Stimulated activated CD8-positive, alpha-beta memory T cell treated with anti-CD3 and anti-CD28 coated beads, Interleukin-7, amount 100 ng/mL, for 48 hours (primary cell): Measurements from ENCODE around the gene MRPL43.
"Not testable (repeated sequence)": the region's sequence is repeated elsewhere in the genome, so short reads cannot be mapped to it uniquely, and the experiment has no call there.

Source experiments
- DNase-seq, 2 donors: peaks; one replicate each; pipeline ENCODE4 v3.0.0-alpha.2; 2020; ENCODE audit warnings: low read depth in 1 of 2; ENCODE audit errors: extremely low read depth in 1 of 2

The MRPL43 gene

DNA sequence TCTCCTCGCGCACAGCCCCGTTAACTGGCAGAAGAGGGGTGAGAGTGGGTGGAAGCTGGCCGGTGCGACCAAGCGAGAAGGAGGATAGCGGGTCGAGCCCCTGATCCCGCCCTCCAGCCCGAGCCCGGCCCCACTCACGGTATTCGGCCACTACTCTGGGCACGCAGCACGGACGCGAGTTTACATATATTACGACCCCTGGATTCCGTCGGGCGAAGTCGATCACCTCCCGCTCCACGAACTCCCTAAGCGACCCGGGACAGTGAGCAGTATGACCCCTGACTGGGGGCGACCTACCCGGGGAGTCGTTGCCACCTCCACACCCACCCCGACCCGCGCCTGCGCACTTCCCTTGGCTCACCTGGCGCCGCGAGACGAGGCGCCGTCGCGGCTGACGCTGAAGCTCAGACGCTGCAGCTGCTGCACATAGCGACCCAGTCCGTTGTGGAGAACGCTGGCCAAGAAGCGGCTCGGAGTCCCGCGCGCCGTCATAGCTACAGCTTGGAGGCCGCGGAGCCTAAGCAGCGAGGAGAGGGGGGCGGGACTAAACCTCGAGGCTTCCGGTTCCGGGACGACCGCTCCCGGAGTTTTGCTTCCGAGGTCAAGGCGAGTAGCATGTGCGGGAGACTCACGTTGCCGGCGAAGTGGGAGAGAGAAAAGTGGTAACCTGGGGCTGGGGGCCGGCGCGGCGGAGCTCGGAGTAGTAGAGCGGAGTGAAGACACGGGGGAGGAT lies at the start of gene MRPL43, which contains the start of gene TWNK:
MRPL43 (minus strand) TSS at position 546 of the 733 bp plus-strand sequence; CDS start at position 492, 54 bp downstream.
TWNK (plus strand) TSS at position 592 of the 733 bp plus-strand sequence. CDS start 668 bp downstream, outside the sequence.
- DNase-seq = peak; percentile 60 to 76

DNA sequence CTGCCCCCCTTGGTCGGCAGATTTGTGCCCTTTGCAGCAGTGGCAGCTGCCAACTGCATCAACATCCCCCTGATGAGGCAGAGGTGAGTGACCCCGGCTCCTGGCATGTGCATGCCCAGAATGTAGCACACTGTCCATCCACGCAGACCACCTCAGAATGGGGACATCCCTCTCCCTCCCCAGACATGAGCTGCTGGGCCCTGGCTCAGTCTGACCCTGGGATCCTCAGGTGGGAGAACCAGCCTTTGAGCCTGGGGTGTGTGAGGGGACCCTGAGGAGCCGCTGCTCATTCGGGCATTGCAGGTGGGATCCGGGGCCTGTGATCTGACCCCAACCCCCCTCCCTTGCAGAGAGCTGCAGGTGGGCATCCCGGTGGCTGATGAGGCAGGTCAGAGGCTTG lies 49.4 kb upstream of the MRPL43 start:
- no peak for DNase-seq

DNA sequence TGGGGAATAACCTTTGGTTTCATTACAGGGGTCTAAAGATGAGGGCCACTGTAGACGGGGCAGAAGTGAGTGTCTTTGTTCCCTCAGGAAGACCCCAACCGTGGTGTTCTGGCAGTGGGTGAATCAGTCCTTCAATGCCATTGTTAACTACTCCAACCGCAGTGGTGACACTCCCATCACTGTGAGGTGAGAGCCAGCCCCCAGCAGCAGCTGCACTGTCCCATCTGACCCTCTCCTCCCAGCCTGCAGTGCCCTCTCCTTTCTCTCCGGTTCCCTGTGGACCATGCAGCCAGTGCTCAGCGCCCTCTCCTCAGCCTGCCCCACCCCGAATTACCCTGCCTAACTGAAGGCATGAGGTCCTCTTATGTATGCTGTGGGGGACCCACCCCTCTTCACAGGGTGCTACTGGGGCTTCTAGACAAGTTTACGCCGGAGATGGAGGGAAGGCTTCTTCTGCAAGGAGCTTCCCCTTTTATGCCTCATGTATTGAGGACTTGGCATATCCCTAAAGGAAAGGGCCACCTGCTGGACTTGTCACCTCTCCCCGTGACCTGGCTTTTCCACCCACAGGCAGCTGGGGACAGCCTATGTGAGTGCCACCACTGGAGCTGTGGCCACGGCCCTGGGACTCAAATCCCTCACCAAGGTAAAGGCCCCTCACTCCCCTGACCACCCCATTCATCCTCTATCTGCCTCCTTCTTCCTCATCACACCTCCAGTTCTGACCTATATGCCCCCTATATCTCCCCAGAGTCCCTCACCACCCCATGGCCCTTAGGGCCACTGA lies 48.8 kb upstream of the MRPL43 start:
- no peak for DNase-seq

DNA sequence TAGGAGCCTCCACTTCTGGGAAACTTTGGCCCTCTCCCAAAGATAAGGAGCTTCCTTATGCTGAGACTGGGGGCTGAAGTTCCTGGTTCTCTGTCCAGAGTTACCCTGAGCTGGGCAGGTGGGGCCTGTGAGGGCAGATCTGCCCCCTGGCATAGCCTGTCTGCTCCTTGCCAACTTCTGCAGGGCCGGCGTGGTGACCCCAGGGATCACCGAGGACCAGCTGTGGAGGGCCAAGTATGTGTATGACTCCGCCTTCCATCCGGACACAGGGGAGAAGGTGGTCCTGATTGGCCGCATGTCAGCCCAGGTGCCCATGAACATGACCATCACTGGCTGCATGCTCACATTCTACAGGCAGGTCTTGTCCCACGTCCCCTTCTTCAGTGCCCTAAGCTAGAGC lies 48.0 kb upstream of the MRPL43 start:
- no peak for DNase-seq

DNA sequence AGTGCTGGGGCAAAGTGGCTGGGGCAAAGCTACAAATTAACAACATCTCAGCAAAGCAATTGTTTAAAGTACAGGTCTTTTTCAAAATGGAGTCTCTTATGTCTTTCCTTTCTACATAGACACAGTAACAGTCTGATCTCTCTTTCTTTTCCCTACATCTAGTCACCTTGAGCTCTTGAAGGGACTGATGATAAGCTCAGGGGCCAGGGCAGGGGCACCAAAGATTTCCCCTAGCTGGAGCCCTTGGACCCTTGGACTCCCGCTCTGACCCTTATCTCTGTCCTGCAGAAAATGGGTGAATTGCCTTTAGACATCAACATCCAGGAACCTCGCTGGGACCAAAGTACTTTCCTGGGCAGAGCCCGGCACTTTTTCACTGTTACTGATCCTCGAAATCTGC lies 47.1 kb upstream of the MRPL43 start:
- DNase-seq = not testable (repeated sequence)

DNA sequence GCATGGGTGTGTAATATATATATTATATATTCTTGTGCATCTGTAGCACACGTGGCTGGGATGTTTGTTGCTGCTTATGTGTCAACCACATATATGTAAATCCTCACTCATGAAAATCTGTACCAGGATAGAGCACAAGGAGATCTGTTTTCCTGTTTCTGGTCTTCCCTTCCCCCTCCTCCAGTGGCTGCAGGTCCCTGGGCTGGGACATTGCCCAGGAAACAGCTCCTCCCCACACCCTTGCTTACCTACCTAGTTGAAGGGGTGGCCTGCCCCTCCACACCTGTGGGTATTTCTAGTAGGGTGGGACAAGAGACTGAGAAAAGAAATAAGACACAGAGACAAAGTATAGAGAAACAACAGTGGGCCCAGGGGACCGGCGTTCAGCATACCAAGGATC lies 46.0 kb upstream of the MRPL43 start:
- DNase-seq = no peak

DNA sequence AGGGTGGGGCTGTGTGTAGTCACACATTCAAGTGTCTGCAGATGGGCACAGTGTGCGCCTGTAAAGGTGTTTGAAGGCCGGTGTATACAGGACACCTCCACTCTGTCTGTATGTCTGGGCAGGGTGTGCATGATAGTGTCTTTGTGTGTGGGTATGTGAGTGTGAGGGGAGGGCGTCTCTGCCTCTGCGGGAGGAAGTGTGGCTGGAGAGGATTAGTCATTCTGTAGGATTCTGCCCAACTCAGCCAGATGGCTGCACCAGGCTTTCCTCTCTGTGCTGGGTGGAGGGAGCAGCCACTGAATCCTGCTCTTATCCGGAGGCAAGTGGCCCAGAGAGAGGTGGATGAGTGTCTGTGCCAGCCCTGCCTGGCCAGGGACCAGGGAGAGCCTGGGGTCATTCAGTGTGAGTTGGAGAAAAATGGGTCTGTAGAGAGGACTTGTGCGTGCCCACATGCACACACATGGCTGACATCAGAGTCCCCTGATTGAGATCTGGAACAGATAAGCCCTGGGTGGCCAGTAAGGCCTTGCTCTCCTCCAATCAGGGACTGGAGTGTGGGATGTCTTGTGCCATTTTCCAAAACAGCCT lies 45.4 kb upstream of the MRPL43 start:
- peak; percentile 39 to 50 for DNase-seq

DNA sequence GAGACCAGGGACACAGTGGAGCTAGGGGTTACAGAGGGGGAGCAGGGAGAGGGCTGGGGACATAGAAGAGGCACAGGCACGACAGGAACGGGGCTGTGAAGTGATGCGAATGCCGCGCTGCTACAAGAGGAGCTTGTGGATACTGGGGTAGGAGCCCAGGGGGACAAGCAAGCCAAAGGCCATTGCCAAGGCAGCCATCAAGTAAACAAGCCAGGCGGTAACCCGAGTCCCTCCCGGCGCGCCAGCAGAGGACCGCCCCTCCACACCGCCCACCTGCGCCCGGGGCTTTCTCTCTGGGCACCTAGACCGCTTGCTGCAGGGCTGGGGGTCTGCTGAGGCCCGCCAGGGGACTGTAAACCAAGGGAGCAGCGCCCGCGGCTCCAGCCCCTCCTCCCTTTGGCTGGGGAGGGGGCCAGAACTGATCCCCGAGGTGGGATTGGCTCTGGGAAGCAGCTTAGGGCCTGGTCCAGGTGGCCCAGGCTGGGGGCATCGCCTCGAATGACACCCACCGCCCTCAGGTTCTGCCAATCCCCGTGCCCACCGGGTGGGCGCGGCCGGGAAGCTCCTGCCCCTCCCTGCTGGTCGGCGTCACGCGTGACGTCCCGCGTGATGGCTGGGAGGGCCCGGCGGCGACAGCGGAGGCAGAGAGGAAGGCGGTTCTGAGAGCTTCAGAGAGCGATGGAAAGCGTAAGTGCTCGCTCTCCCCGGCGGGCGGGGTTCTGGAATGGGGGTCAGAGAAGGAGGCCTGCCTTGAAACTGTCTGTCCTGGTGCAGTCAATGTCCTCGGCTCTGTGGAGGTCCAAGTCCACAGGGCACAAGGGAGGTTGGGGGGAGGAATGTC lies 44.7 kb upstream of the MRPL43 start:
- peak; percentile 37 to 53 for DNase-seq

DNA sequence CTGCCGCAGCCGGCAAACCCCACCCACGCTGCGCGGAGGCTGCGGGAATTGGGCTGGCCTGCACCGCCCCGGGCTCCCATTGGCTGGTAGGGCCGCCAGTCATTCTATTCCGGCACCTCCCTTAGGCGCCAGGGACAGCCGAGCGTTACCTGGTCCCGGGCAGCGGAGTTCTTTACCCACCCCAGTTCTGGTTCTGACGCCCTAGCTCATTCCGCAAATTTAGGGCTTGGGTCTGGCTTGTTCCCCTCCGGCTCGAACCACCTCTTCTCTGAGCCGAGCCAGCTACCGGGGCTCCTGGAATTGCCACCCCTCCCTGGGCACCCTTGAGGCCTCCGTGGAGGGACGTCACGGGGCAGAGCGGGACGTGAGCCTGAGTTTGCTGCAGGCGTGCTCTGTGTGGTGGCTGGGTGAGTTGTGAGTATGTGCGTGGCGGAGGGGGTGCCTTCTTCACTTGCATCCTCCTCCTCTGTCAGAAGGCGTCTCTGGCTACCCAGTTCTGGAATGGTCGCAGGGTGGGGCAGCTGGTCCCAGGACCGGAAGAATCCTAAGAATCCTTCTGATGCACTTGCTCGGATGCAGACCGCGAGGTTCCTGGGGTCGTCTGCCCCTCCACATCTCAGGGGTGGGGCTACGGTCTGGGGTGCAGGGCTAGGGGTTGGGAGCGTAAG lies 44.0 kb upstream of the MRPL43 start, which contains the start of the genes PDZD7 and SFXN3:
PDZD7 (minus strand) TSS at position 2 of the 668 bp plus-strand sequence. CDS start 910 bp downstream, outside the sequence.
SFXN3 (plus strand) TSS at position 107 of the 668 bp plus-strand sequence. CDS start 3,461 bp downstream, outside the sequence.
- DNase-seq = peak; percentile 93

DNA sequence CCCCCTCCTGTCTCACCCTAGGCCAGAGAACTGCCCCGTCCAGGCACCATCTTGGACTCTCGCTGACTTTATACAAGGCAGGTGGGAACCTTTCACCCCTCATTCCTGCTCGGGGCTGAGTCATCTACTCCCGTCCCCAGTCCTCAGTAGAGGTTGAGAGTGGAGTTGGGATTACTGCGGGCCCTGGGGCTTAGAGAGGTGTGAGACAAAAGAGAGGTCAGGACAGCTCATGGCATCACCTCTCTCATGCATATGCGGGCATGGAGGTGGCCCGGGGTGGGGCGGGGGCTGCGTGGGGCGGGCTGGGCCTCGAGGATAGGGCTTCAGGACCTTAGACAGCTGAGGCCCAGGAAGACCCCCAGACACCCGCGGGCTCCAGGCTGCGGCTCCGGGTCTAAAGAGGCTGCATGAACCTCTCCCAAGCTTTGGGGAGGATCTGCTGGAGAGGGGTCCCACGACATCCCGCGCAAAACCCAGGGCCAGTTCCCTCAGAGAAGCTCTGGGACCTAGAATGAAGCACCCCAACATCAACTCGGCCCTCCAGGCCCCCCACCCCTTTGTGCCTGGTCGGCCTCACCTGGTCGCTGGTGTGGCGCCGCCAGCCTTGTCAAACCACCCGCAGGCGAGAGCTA lies 43.3 kb upstream of the MRPL43 start:
- no peak for DNase-seq

DNA sequence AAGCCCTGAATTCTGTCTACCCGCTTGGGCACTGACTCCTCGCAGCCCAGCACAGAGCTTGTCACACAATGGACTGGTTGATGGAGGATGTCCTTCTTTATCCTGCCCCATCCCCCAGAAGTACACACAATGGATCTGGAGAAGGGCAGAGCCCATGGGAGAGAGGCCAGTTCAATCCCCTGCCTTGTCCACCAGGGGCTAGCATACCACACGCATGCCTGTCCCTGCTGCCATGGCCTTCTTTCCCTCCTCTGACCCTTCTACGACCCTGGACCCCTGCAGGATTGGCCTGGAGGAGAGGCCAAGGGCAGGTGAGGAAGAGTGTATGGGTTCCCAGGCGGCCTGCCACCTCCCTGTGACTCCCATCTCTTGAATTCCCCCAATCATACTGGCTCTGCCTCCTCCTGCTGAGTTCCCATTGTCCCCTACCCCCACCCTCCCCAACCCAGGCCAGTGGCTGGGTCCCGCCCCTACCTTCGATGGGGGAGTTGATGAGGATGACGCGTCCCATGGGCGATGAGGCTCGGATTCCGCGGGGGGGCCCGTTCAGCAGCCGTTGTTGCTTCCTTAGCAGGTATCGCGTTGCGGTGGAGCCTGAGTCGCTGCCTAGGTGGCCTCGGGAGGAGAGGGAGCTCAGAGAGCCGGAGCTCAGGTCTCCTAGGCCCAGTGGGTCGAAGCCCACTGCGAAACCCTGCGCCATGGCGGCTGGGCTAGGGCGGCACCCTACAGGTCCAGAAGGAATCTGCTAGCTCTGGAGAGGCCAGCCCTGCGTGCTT lies 42.4 kb upstream of the MRPL43 start:
- no peak for DNase-seq

DNA sequence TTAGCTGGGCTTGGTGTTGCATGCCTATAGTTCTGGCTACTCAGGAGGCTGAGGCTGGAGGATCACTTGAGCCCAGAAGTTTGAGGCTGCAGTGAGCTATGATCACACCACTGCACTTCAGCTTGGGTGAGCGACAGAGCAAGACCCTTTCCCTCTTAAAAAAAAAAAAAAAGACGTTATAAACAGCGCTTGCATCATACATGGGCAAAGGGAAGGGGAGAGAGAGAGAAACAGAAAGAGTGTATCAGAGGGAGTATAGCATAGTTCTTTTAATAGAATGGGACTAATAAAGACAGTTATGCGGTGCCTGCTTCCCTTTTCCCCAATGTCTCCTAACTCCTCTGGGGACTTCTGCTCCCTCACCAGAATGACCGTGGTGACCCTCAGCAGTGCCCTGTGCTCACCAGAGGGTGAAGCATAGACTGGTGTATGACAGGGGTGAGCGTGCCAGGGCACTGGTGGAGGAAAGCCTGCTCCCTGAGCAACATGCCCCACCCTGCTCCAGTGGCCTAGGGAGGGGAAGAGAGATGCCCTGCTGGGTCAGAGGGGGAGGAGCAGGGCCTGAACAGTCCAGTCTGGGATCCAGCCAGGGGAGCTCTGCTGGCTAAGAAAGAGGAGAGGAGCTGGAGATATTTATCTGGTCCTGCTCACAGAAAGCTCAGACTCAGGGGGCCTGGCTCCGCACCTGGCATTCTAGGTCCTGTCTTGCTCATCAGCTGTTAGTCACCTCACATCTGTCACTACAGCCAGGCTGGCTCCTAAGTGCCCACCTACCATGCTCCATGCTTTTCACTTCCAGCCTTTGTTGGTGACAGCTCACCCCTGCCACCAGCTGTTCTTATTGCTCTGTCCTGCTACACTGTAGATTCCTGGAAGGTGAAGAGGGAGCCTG lies 41.4 kb upstream of the MRPL43 start:
- no peak for DNase-seq

DNA sequence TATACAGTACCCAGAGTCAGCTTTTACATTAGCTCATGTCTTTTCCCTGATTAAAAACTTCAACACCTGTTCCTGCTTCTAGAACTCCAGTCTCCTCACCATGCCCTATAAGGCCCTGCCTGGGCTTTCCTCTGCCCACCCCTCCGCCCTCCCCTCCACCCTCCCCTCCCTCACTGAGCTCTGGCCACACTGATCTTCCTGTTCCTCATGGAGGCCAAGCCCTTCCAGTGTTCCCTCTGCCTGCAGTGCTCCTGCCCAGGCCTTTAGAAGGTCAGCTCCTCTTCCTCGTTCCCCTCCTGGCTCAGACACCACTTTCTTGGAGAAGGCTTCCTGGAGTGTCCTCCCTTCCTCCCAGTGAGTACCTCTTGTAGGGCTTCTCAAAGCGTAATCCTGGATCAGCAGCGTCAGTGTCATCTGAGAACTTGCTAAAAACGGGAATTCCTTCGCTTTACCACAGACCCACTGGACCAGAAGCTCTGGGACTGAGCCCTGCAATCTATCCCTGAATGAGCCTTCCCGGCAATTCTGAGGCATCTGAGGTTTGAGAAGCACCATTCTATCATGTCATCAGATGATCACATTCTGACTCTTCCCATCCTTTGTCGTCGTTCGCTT lies 39.9 kb upstream of the MRPL43 start:
- no peak for DNase-seq

DNA sequence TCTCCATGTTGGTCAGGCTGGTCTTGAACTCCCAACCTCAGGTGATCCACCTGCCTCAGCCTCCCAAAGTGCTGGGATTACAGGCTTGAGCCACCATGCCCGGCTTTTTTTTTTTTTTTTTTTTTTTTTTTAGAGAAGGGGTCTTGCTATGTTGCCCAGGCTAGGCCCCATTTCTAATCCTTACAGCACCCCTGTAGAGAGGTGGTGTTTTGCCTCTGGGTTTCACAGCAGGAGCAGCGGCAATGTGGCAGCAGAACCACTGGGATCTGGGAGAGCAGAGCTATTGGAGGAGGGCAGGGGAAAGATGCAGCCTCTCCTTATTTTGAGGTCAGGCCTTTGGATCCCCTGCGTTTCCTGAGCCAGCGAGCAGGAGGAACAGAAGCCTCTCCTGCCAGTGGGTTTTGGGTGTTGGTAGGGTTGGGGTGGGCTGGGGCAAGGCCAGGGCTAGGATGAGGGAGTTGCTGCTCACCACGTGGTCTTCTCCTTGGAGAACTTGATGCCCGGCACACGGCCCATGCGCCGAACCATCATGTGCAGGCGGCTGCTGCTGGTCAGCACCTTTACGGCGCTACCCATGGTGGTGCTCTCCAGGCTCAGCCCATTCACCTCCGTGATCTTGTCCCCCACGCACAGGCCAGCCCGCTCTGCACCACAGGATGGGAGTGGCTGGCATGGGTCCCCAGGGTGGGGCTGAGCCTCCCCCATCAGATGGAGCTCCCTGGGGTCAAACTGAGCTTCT lies 35.8 kb upstream of the MRPL43 start:
- DNase-seq = no peak

DNA sequence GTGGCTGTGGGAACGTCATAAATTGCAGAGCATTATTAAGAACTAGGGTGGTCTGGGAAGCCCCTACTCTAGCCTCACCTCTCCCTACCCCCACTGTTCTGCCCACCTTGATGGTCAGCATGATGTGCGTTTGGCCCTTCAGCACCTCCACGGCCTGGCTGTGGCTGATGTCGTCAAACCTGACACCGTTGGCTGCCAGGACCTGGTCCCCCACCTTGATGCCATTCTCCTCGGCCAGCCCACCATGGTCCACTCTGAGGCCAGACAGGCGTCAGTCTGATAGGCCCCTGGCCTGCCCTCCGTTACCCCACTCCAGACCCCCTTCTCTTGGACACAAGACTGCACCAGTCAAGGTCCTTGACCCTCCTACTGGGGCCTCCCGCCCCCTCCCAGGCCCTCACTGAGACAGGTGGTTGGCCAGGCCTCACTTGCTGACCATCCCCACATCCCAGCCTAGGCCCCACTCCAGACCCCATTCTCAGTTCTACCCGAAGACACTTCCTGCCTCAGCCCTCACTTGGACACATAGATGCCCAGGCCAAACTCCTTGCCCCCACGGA lies 34.5 kb upstream of the MRPL43 start:
- no peak for DNase-seq

DNA sequence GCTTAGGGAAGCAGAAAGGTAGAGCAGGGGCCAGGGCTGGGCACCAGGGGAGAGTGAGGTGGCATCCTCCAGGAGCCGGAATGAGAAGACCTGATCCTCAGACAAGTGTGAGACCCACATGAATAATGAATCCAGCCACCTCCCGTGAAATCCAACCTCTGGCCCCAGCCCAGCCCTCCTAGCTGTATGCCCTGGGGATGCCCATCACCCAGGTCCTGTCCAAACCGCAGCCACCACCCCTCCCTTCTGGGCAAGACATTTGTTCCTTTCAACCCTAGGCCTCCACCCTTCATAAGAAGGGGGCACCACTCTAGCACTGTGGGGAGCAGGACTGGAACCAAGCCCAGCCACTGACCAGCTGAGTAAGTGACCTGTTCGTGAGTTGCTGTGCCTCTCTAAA lies 33.9 kb upstream of the MRPL43 start:
- DNase-seq = no peak
